Breast epithelium (tissue), 4 donors: ENCODE results near the gene RNF151. TPM values are rescaled to one million over a fixed set of nuclear protein-coding genes. Genes with fewer than 3 reads are reported as not detected.

Experiments used
- DNase-seq, 2 donors: peaks; one replicate each; pipeline ENCODE4 v3.0.0-alpha.2; 2019; ENCODE audit warnings: low spot score in 2 of 2
- H3K27ac ChIP-seq, 2 donors: fragments of 200-600 bp; sonication (generic) in 1 of 2; one replicate each; pipeline ENCODE4 v1.5.1; 2016 to 2019; ENCODE audit warnings: mild to moderate bottlenecking in 1 of 2
- H3K27me3 ChIP-seq, 2 donors: fragments of 200-600 bp; sonication (generic) in 1 of 2; one replicate each; pipeline versions ENCODE4 v1.5.1 to v1.6.0; 2017 to 2019; ENCODE audit warnings: control low read depth in 1 of 2, mild to moderate bottlenecking in 1 of 2
- H3K36me3 ChIP-seq: fragments of 200-600 bp; one replicate; pipeline ENCODE4 v1.5.1; 2019
- H3K4me1 ChIP-seq, 2 donors: fragments of 200-600 bp; sonication (generic); one replicate each; pipeline ENCODE4 v1.5.1; 2016 to 2019; ENCODE audit warnings: control low read depth in 1 of 2
- H3K4me3 ChIP-seq, 3 donors: fragments of 200-600 bp; sonication (generic); 1 replicate in 2 of 3; 2 replicates in 1 of 3; pipeline ENCODE4 v1.5.1; 2016 to 2019; ENCODE audit warnings: mild to moderate bottlenecking in 3 of 3, moderate library complexity in 2 of 3
- H3K9me3 ChIP-seq, 2 donors: fragments of 200-600 bp; sonication (generic) in 1 of 2; one replicate each; pipeline ENCODE4 v1.5.1; 2016 to 2019; ENCODE audit warnings: control low read depth in 1 of 2
- POLR2A ChIP-seq: fragments of 450-650 bp; IDR thresholded peaks from one replicate; pipeline ENCODE4 v1.6.1; 2016; ENCODE audit warnings: antibody characterized with exemption, mild to moderate bottlenecking, moderate library complexity
- POLR2AphosphoS5 ChIP-seq, 3 donors: sonication (generic); formaldehyde crosslinking; IDR thresholded peaks; one replicate each; pipeline ENCODE4 v1.6.1; 2017; ENCODE audit warnings: antibody characterized with exemption in 3 of 3
- intact Hi-C: fragments of 100-400 bp; cut with DNase I; formaldehyde crosslinking; loops from one replicate; pipeline ENCODE4 v1.15.1; 2023; ENCODE audit warnings: low total_unique reads
- total RNA-seq, 3 donors: library from RNA; depleted of rRNA; stranded (reverse); fragments of >200 nt; gene quantifications; one replicate each; pipeline ENCODE4 v1.1.0, GENCODE V29; 2016
- TF ChIP-seq, protein P1 (sequence below), 3 donors: fragments of 450-650 bp; IDR thresholded peaks; one replicate each; pipeline ENCODE4 v1.5.1; 2016 to 2017; ENCODE audit warnings: antibody characterized with exemption in 3 of 3, mild to moderate bottlenecking in 3 of 3, moderate library complexity in 3 of 3

RNF151 gene
- total RNA-seq, 3 donors from 2014 or later = 0.98 TPM; not detected in 2

DNA sequence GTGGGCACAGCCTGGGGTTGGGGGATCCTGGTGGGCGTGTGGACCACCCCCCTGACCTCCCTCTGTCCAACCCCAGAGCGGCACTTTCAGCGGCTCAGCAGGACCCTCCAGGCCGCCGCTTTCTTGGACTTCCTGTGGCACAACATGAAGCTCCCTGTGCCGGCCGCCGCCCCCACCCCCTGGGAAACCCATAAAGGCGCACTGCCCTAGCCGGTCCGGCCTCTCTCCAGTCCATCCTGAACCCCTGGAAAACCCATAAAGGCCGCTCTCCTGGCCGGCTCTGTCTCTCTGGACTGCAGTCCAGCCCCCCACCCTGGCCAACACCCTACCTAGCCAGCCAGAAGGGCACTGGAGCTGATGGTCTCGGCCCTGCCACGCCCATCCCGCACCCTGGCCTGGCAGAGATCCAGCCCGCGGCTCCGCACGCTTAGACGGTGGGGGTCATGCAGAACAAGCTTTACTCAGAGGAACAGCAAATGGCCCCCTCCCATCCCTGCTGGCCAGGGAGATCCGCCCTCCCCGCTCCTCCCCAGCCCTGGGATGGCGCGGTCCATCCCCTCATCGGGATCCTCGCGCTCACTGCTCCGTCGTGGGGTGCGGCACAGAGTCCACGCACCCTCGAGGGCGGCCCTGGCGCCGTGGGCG is 11.9 kb downstream of the RNF151 start:
- Histone ChIP-seq H3K27ac (peak overlapping the region; percentile 38 to 51), H3K27me3 (peaks cover 0 to 14% of the 10 kb centered on the region in 2 donors), H3K4me3 (peak overlapping the region in 2 of 3 donors; percentile 36 to 60), H3K36me3 (peaks cover 10% of the 10 kb centered on the region), H3K4me1 (peaks cover 0 to 4% of the 10 kb centered on the region in 2 donors), H3K9me3 (no peaks in the 10 kb centered on the region)
- TF ChIP-seq POLR2AphosphoS5 (IDR thresholded peaks at IDR 0.05) = no peak
- TF ChIP-seq, protein P1, sequence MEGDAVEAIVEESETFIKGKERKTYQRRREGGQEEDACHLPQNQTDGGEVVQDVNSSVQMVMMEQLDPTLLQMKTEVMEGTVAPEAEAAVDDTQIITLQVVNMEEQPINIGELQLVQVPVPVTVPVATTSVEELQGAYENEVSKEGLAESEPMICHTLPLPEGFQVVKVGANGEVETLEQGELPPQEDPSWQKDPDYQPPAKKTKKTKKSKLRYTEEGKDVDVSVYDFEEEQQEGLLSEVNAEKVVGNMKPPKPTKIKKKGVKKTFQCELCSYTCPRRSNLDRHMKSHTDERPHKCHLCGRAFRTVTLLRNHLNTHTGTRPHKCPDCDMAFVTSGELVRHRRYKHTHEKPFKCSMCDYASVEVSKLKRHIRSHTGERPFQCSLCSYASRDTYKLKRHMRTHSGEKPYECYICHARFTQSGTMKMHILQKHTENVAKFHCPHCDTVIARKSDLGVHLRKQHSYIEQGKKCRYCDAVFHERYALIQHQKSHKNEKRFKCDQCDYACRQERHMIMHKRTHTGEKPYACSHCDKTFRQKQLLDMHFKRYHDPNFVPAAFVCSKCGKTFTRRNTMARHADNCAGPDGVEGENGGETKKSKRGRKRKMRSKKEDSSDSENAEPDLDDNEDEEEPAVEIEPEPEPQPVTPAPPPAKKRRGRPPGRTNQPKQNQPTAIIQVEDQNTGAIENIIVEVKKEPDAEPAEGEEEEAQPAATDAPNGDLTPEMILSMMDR (IDR thresholded peaks at IDR 0.05) = no peak
- TF ChIP-seq POLR2A = no peak
- intact Hi-C loops = no loop called here
- DNase-seq = no peak

DNA sequence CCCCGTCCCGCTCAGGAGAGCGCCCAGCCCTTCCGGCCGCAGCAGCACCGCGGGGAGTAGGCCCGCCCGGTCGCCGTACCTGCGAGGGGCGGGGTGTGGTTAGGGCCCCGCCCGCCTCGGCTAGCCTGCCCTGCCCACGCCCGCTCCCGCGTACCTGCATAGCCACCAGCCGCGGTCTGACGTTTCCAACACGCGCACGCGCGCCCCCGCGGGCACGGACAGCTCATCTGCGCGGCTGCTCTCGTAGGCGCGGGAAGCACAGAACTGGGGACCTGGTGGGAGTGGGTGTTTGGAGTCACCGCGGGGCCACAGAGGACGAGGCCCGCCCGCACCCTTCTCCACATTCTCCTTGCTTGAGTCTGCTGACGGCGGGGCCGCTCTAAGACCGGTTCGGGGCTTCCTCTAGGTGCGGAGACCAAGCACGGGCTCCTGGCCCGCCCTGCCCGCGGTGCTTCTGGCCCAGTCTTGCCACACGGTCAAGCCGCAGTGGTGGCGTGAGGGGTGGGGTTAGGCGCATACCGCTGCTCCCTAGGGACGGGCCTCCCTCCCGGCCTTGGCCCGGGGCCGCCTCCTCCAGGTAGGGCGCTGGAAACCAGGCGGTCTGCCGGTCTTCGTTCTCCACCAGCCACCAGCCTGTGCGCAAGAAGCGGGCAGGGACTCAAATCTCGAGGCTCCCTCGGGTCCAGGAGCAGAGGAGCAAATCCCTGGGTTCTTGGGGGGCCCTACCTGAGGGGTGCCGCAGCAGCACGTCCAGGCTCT is 12.8 kb downstream of the RNF151 start:
- peaks cover 0 to 14% of the 10 kb centered on the region in 2 donors for H3K27me3 ChIP-seq
- DNase-seq = peak in 1 of 2 donors; percentile 84
- peaks cover 0 to 5% of the 10 kb centered on the region in 2 donors for H3K4me1 ChIP-seq
- no peaks in the 10 kb centered on the region for H3K9me3 ChIP-seq
- peak overlapping the region in 2 of 3 donors; percentile 36 to 60 for H3K4me3 ChIP-seq
- intact Hi-C loops = no loop called here
- peaks cover 10% of the 10 kb centered on the region for H3K36me3 ChIP-seq
- H3K27ac ChIP-seq = peak overlapping the region; percentile 38 to 51
- TF ChIP-seq, protein P1 (IDR thresholded peaks at IDR 0.05) = no peak
- TF ChIP-seq POLR2A = no peak
- TF ChIP-seq POLR2AphosphoS5 (IDR thresholded peaks at IDR 0.05) = no peak

DNA sequence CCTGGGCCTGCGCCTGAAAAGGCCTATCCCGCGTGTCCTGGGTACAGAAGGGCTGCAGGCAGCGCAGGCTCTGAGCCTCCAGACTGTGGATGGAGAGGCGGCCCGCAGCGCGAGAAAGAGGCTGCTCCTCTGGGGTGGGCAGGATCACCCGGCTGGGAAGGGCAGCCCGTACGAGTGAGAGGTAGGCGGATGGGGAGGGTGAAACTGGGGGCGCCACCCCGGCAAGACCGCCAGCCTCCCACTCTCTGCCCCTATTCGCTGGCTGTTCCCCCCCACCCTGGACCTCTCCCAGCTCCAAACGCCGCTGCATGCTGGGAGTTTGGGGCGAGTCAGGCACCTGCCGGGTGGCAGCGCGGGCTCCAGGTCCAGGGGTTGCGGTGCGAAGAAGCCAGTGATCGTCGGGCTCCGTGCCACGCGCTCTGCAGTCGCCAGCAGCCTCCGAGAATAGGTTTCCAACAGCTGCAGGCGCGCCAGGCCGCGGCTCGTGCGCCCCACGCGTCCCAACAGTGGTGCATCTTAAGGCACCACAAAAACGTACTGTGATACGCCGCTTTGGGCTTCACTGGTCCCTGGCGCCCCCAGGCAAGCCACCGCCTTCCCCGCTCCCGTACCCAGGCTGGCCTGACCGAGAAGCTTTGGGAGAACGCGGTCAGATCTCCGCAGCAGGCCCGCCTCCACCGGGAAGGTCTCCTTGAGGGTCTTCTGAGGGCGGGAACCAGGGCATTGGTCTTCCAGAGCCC is 13.5 kb downstream of the RNF151 start:
- Histone ChIP-seq H3K4me1 (peaks cover 5 to 12% of the 10 kb centered on the region in 2 donors), H3K36me3 (peaks cover 6% of the 10 kb centered on the region), H3K27ac (no peak overlapping the region), H3K4me3 (peak overlapping the region in 2 of 3 donors; percentile 36 to 60), H3K27me3 (peaks cover 0 to 14% of the 10 kb centered on the region in 2 donors), H3K9me3 (no peaks in the 10 kb centered on the region)
- intact Hi-C loops = no loop called here
- DNase-seq = no peak
- TF ChIP-seq POLR2A (no peak), POLR2AphosphoS5 (IDR thresholded peaks at IDR 0.05) (no peak)
- TF ChIP-seq, protein P1 (IDR thresholded peaks at IDR 0.05) = no peak

DNA sequence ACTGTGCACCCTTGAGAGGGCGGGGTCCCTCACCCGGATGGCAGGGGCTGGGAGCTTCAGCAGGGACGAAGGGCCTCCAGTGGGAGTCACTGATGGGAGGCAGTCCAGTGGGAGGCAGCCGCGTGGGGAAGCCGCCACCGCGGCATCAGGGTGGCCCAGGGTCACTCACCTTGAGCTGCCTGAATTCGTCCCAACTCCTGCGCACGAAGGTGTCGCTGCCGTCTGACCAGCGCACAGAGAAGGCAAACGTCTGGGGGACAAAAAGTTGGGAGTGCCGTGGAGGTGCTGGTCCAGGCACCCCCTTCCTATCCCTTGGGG is 14.1 kb downstream of the RNF151 start:
- Histone ChIP-seq H3K27ac (no peak overlapping the region), H3K4me1 (peaks cover 8 to 14% of the 10 kb centered on the region in 2 donors), H3K9me3 (no peaks in the 10 kb centered on the region), H3K36me3 (peaks cover 6% of the 10 kb centered on the region), H3K27me3 (peaks cover 0 to 14% of the 10 kb centered on the region in 2 donors), H3K4me3 (no peak overlapping the region)
- DNase-seq = no peak
- intact Hi-C loops = no loop called here
- TF ChIP-seq POLR2A = no peak
- no peak for TF ChIP-seq POLR2AphosphoS5 (IDR thresholded peaks at IDR 0.05)
- TF ChIP-seq, protein P1 (IDR thresholded peaks at IDR 0.05) = no peak
